Posterior vena cava (tissue), 2 donors: Measurements from ENCODE around the gene SLFN12L. TPM values are rescaled to one million over a fixed set of nuclear protein-coding genes. Genes with fewer than 3 reads are reported as not detected.
"Not testable (repeated sequence)": the region's sequence is repeated elsewhere in the genome, so short reads cannot be mapped to it uniquely, and the experiment has no call there.

ENCODE experiments used
- DNase-seq: peaks from one replicate; pipeline ENCODE4 v3.0.0-alpha.2; 2020; ENCODE audit warnings: low spot score
- intact Hi-C, 2 donors: fragments of 100-400 bp; cut with DNase I; formaldehyde crosslinking; loops; one replicate each; pipeline versions ENCODE4 v1.14.1 to v1.14.2; 2022 to 2023
- total RNA-seq, 2 donors: library from RNA; stranded (reverse); fragmentation: NEBNext Ultra II Directional; extraction: Animal tissue kit (Norgen Biotek cat#: 25700); gene quantifications; one replicate each; pipeline ENCODE4 v1.2.1, GENCODE V29; 2021
- donor health status: DM: yes; HTN: yes; CAD: no.
- donor health status: DM: yes; HTN: yes; CAD: no.

Gene SLFN12L
- total RNA-seq, 2 donors from 2014 or later = 1.4 to 1.6 TPM

DNA sequence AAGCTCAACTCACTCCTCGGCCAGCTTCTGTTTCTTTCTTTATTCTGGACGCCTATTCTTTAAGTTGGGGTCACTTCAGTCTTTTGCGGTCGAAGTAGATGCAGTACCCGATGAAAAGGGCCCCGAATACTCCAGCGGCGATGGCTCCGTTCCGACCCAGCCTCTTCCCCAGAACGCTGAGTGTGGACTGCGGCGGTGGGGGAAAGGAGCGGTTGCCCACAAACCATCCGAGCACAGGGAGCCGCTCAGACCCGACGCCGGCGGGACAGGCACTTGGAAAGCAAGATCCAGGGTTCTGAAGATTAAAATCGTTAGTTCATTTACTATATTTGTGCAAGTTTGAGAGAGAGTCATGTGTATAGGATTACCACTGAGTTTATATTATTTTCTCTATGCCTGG, 22.5 kb downstream of the SLFN12L start:
- intact Hi-C loops = no loop called here
- no peak for DNase-seq

- intact Hi-C loops = no loop called here
- no peak for DNase-seq
Measured at GRCh38 chr17:35514564-35514963, 22.9 kb downstream of the SLFN12L start.

DNA sequence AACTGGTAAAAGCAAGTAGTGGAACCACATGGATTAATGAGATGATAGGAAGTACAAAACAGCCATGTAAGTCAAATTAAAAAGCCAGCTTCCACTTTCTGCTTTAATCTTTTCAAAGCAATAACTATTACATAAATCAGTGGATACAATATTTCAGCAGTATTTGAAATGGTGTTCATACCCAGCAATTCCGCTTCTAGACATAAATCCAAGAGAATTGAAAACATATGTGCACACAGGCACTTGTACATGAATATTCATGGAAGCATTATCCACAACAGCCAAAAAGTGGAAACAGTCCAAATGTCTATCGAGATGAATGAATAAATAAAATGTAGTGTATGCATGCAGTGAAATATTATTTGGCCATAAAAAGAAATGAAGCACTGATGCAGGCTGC, 27.4 kb downstream of the SLFN12L start:
- intact Hi-C loops = no loop called here
- no peak for DNase-seq

DNA sequence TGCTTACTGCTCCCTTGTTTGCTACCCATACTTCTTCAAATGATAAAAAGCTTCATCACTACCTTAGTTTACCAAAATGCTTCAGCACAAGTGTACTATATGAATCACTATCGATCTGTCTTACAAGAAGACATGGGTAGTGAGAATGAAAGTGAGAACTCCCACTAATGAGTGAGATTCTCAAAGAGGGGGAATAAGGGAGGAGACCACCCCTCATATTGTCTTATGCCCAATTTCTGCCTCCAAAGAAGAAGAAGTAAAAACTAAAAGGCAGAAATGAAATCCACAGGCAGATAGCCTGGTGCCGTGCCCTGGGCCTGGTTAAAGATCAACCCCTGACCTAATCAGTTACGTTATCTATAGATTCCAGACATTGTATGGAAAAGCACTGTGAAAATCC, 29.8 kb downstream of the SLFN12L start:
- intact Hi-C loops = loop anchor here in 1 of 2 donors (2.0 to 10.0 kb wide), 2 partner anchors 41 to 357 kb away; partner anchors contain the start of gene HEATR9
- not testable (repeated sequence) for DNase-seq

DNA sequence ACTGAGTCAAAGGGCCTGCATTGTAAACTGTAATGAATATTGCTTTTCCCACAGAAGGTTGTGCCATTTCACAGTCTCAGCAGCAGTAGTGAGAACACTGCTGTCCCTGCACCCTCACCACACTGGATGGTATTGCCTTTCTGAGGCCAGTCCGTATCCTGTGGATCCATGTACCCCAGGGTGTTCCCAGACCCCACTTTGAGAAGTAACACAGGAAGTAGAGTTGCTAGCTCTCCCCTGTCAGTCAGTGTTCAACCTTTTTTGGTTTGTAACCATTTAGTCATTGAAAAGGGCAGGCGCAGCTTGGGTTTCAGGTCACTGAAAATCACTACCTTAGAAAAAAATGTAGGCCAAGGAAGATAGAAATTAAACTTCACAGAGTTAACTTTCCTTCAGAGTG, 37.9 kb downstream of the SLFN12L start:
- intact Hi-C loops = no loop called here
- no peak for DNase-seq

DNA sequence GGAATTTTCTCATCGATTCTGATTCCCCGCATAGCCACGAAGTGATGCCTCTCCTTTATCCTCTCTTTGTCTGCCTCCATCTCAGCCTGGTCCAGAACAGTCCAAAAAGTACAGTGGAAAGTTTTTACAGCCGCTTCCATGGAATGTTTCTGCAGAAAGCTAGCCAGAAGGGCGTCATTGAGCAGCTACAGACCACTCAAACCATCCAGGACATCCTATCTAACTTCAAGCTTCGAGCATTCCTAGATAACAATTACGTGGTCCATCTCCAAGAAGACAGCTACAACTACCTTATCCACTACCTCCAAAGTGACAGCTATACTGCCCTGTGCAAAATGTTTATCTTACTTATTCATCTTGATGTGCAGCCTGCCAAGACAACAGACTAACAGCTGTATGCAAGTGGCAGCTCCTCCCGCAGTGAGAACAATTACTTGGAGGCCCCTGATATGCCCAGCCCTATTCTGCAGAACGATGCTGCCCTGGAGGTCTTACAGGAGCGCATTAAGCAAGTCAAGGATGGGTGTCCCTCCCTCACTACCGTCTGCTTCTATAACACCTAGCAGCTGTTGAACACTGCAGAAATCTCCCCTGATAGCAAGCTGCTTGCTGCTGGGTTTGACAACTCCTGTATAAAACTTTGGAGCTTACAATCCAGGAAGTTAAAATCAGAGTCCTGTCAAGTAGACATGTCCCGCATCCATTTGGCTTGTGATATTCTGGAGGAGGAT, 38.9 kb downstream of the SLFN12L start:
- intact Hi-C loops = no loop called here
- no peak for DNase-seq

- DNase-seq = no peak
- intact Hi-C loops = no loop called here
Measured at GRCh38 chr17:35496451-35497290, 40.8 kb downstream of the SLFN12L start.

DNA sequence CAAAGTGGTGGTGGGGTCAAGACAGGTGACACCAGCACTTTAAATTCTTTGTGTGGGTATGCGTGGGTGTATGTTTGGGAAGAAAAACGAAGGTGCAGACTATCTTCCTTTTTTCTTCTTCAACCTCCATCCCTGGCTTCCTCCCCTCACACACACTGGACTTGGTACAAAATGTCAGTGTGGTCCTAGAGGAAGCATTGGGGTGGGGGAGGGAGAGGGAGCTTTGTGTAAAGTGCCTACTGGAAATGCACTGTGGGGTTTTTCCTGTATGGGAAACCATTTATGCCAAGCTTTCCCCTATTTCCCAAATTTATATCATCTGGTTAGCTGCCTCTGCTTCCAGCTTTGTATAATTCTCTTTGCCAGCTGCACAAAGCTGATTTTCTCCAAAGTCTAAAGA, 44.4 kb downstream of the SLFN12L start:
- DNase-seq = no peak
- intact Hi-C loops = no loop called here

GRCh38 chr17:35491417-35491816, 46.1 kb downstream of the SLFN12L start:
- intact Hi-C loops = no loop called here

GRCh38 chr17:35489944-35490343, 47.5 kb downstream of the SLFN12L start:
- no peak for DNase-seq
- intact Hi-C loops = no loop called here

More at GRCh38 chr17:35491417-35491816, 46.1 kb downstream of the SLFN12L start:
- no peak for DNase-seq

DNA sequence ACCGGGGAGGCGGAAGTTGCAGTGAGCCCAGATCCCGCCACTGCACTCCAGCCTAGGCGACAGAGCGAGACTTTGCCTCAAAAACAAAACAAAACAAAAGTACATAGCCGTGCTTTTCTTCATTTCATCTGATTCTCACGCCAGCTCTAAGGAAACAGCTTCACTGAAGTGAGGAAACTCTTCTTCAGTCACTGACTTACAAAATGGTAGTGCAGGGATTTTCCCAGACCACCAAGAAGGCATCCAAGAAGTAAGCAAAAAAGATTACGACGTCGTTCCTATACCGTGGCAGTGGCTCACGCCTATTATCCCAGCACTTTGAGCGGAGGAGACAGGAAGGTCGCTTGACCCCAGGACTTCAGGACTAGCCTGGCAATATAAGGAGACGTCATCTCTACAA, 48.5 kb downstream of the SLFN12L start:
- DNase-seq = no peak
- intact Hi-C loops = no loop called here

GRCh38 chr17:35486920-35487732, 50.4 kb downstream of the SLFN12L start:
- DNase-seq = peak; percentile 87
- intact Hi-C loops = no loop called here

- DNase-seq = no peak
- intact Hi-C loops = no loop called here
Measured at GRCh38 chr17:35479271-35479670, 58.2 kb downstream of the SLFN12L start.

DNA sequence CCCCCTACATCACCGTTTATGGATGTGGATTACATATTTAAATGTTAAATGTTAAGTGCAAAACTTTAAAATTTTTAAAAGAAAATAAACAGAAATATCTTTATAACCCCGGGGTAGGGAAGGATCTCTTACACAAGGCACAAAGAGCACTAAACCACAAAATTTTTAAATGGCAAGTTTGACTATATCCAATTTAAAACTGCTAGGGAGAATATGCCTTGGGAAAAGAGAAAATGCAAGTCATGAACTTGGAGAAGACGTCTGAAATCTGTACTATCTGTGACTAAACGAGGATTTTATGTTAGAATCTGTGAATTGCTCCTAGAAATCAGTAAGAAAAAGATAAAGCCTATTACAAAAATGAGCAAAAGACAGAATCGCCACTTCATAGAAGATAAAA, 60.2 kb downstream of the SLFN12L start:
- DNase-seq = no peak
- intact Hi-C loops = no loop called here

GRCh38 chr17:35476283-35476820, 61.1 kb downstream of the SLFN12L start:
- DNase-seq = no peak
- intact Hi-C loops = no loop called here

DNA sequence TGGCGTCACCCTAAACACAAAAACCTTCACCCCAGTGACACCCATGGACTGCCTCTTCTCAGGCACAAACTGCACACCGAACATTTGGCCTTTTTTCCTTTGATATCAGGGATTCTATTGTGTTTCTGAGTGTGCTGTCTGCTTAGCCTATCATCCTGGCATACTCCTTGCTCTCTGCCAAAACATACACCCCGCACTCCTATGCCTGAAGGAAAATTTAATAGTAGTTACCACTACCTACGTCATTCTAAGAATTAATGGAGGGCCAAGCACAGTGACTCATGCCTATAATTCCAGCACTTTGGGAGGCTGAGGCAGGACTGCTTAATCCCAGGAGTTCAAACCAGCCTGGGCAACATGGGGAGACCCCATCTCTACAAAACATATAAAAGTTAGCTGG, 69.0 kb downstream of the SLFN12L start:
- intact Hi-C loops = no loop called here
- DNase-seq = no peak

DNA sequence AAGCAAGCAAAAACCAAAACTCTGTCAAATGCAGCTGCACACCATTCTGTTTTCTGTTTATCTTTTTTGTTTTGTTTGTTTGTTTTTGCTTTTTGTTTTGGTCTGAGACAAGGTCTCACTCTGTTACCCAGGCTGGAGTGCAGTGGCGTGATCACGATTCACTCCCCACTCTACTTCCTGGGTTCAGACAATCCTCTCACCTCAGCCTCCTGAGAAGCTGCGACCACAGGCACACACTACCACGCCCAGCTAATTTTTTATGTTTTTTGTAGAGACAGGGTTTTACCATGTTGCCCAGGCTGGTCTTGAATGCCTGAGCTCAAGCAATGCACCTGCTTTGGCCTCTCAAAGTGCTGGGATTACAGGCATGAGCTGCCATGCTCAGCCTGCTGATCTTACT, 69.7 kb downstream of the SLFN12L start:
- DNase-seq = no peak
- intact Hi-C loops = loop anchor here in 1 of 2 donors (2.0 kb wide), 1 partner anchor 41 kb away; no protein-coding TSS in a partner anchor

DNA sequence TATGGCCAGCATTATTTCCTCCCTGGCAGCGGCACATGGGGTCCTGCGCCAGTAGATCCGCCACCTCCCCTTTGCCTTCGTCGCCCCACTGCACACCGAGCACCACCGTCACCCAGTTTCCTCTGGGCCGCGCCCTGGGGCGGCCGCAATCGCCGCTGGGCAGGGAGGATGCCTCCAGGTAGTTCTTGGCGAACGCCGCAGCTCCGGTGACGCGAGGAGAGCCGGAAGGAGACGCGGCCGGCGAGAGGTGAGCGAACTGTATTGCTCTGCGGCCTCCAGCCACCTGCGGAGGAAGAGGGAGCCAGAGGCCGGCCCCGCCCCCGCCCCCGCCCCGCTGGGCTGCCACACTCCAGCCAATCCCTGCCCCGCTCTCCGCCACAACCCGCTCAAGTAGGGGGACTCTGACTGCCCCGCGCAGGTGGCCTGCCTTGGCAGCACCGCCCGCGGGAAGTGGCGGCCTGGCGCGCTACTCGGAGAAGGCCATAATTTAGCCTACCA, 77.1 kb downstream of the SLFN12L start:
- peak; percentile 86 for DNase-seq
- intact Hi-C loops = no loop called here

- DNase-seq, intact Hi-C loops: not testable (repeated sequence)
Measured at GRCh38 chr17:35454035-35454434, 83.4 kb downstream of the SLFN12L start.
